Activated CD4-positive, alpha-beta T cell treated with anti-CD3 and anti-CD28 coated beads, Interleukin-2, amount 10 ng/mL, durations not matched to agents 24 days and 14 days (primary cell): ENCODE data around the gene PRR35. TPM values are rescaled to one million over a fixed set of nuclear protein-coding genes. Genes with fewer than 3 reads are reported as not detected.

Experiments used
- DNase-seq: peaks from one replicate; pipeline ENCODE4 v3.0.0; 2022
- H3K27ac Mint-ChIP-seq: one replicate; pipeline ENCODE4 v1.8.0; 2022; ENCODE audit warnings: mild to moderate bottlenecking, mixed read lengths
- H3K27me3 Mint-ChIP-seq: one replicate; pipeline ENCODE4 v1.8.0; 2022; ENCODE audit warnings: mixed read lengths
- H3K36me3 Mint-ChIP-seq: one replicate; pipeline ENCODE4 v1.8.0; 2022; ENCODE audit warnings: low read depth, mild to moderate bottlenecking, mixed read lengths
- H3K4me1 Mint-ChIP-seq: one replicate; pipeline ENCODE4 v1.8.0; 2021; ENCODE audit warnings: mixed read lengths
- H3K4me3 Mint-ChIP-seq: one replicate; pipeline ENCODE4 v1.8.0; 2022; ENCODE audit warnings: mild to moderate bottlenecking, moderate library complexity, mixed read lengths
- H3K9me3 Mint-ChIP-seq: one replicate; pipeline ENCODE4 v1.8.0; 2021; ENCODE audit warnings: mixed read lengths
- intact Hi-C: fragments of 100-400 bp; cut with micrococcal nuclease; formaldehyde crosslinking; loops from one replicate; pipeline ENCODE4 v1.15.1; 2023
- total RNA-seq: library from RNA; stranded (reverse); gene quantifications from 2 replicates; pipeline ENCODE4 v1.2.3, GENCODE V29; 2022

PRR35 gene
- total RNA-seq, 1 donor from 2014 or later, result not detected

GRCh38 chr16:534135-534534, 26.1 kb upstream of the PRR35 start:
- no peak for DNase-seq
- Mint-ChIP-seq H3K4me1 (peaks cover 5% of the 10 kb centered on the region), H3K27ac (no peak overlapping the region), H3K4me3 (no peak overlapping the region), H3K36me3 (peaks cover 10% of the 10 kb centered on the region), H3K9me3 (no peaks in the 10 kb centered on the region), H3K27me3 (no peaks in the 10 kb centered on the region)
- intact Hi-C loops, result no loop called here

- Mint-ChIP-seq H3K27me3 (no peaks in the 10 kb centered on the region), H3K36me3 (peaks cover 10% of the 10 kb centered on the region), H3K27ac (no peak overlapping the region), H3K4me3 (no peak overlapping the region), H3K4me1 (peaks cover 4% of the 10 kb centered on the region), H3K9me3 (no peaks in the 10 kb centered on the region)
- no peak for DNase-seq
- intact Hi-C loops, result no loop called here
Observed at GRCh38 chr16:534856-535445, 25.2 kb upstream of the PRR35 start.

GRCh38 chr16:535446-536405, 24.5 kb upstream of the PRR35 start:
- DNase-seq, result no peak
- Mint-ChIP-seq H3K4me3 (no peak overlapping the region), H3K4me1 (peaks cover 2% of the 10 kb centered on the region), H3K9me3 (no peaks in the 10 kb centered on the region), H3K27me3 (no peaks in the 10 kb centered on the region), H3K36me3 (peaks cover 9% of the 10 kb centered on the region), H3K27ac (no peak overlapping the region)
- intact Hi-C loops, result no loop called here

- Mint-ChIP-seq H3K27ac (no peak overlapping the region), H3K36me3 (peaks cover 9% of the 10 kb centered on the region), H3K4me1 (peaks cover 2% of the 10 kb centered on the region), H3K27me3 (no peaks in the 10 kb centered on the region), H3K9me3 (no peaks in the 10 kb centered on the region), H3K4me3 (no peak overlapping the region)
- no peak for DNase-seq
- intact Hi-C loops, result no loop called here
Observed at GRCh38 chr16:536746-537145, 23.4 kb upstream of the PRR35 start.

GRCh38 chr16:537415-538335, 22.5 kb upstream of the PRR35 start:
- H3K9me3 Mint-ChIP-seq, result no peaks in the 10 kb centered on the region
- no peak overlapping the region for H3K27ac Mint-ChIP-seq
- no peaks in the 10 kb centered on the region for H3K27me3 Mint-ChIP-seq
- DNase-seq, result no peak
- H3K4me3 Mint-ChIP-seq, result no peak overlapping the region
- intact Hi-C loops, result no loop called here
- H3K4me1 Mint-ChIP-seq, result peaks cover 5% of the 10 kb centered on the region
- H3K36me3 Mint-ChIP-seq, result peaks cover 14% of the 10 kb centered on the region

- Mint-ChIP-seq H3K27ac (no peak overlapping the region), H3K4me1 (peaks cover 5% of the 10 kb centered on the region)
- intact Hi-C loops, result no loop called here
Observed at GRCh38 chr16:539901-540530, 20.2 kb upstream of the PRR35 start.

GRCh38 chr16:540645-541340, 19.4 kb upstream of the PRR35 start:
- intact Hi-C loops, result no loop called here
- Mint-ChIP-seq H3K27ac (no peak overlapping the region), H3K36me3 (peaks cover 20% of the 10 kb centered on the region)

More at GRCh38 chr16:539901-540530, 20.2 kb upstream of the PRR35 start:
- no peaks in the 10 kb centered on the region for H3K27me3 Mint-ChIP-seq
- peaks cover 17% of the 10 kb centered on the region for H3K36me3 Mint-ChIP-seq
- H3K9me3 Mint-ChIP-seq, result no peaks in the 10 kb centered on the region
- H3K4me3 Mint-ChIP-seq, result no peak overlapping the region
- DNase-seq, result no peak

GRCh38 chr16:543301-544164, 16.7 kb upstream of the PRR35 start:
- Mint-ChIP-seq H3K4me1 (peaks cover 5% of the 10 kb centered on the region), H3K9me3 (no peaks in the 10 kb centered on the region), H3K36me3 (peaks cover 16% of the 10 kb centered on the region), H3K4me3 (no peak overlapping the region), H3K27ac (no peak overlapping the region), H3K27me3 (no peaks in the 10 kb centered on the region)
- no peak for DNase-seq
- intact Hi-C loops, result no loop called here

More at GRCh38 chr16:540645-541340, 19.4 kb upstream of the PRR35 start:
- Mint-ChIP-seq H3K9me3 (no peaks in the 10 kb centered on the region), H3K27me3 (no peaks in the 10 kb centered on the region), H3K4me3 (no peak overlapping the region), H3K4me1 (peaks cover 5% of the 10 kb centered on the region)
- no peak for DNase-seq

GRCh38 chr16:544517-544916, 15.7 kb upstream of the PRR35 start:
- Mint-ChIP-seq H3K4me3 (no peak overlapping the region), H3K4me1 (peaks cover 3% of the 10 kb centered on the region), H3K27ac (no peak overlapping the region), H3K36me3 (peaks cover 15% of the 10 kb centered on the region), H3K27me3 (no peaks in the 10 kb centered on the region), H3K9me3 (no peaks in the 10 kb centered on the region)
- intact Hi-C loops, result no loop called here
- DNase-seq, result no peak

GRCh38 chr16:546909-547770, 13.1 kb upstream of the PRR35 start:
- H3K9me3 Mint-ChIP-seq, result no peaks in the 10 kb centered on the region
- H3K27me3 Mint-ChIP-seq, result no peaks in the 10 kb centered on the region

GRCh38 chr16:548586-548985, 11.6 kb upstream of the PRR35 start:
- intact Hi-C loops, result no loop called here
- Mint-ChIP-seq H3K27me3 (no peaks in the 10 kb centered on the region), H3K4me3 (no peak overlapping the region), H3K27ac (no peak overlapping the region), H3K9me3 (no peaks in the 10 kb centered on the region), H3K36me3 (peaks cover 8% of the 10 kb centered on the region), H3K4me1 (no peaks in the 10 kb centered on the region)
- no peak for DNase-seq

More at GRCh38 chr16:546909-547770, 13.1 kb upstream of the PRR35 start:
- DNase-seq, result peak; percentile 83
- peaks cover 11% of the 10 kb centered on the region for H3K36me3 Mint-ChIP-seq
- intact Hi-C loops, result no loop called here
- H3K4me1 Mint-ChIP-seq, result peaks cover 2% of the 10 kb centered on the region
- H3K4me3 Mint-ChIP-seq, result no peak overlapping the region
- no peak overlapping the region for H3K27ac Mint-ChIP-seq
